Mononuclear cell (primary cell): Measurements from ENCODE around the gene SLC35F3. TPM values are rescaled to one million over a fixed set of nuclear protein-coding genes. Genes with fewer than 3 reads are reported as not detected.

Experiments used
- H3K27me3 ChIP-seq: 2 replicates; pipeline ENCODE4 v1.6.0; 2011; ENCODE audit warnings: low read length, control low read depth; ENCODE audit not compliant: insufficient read depth
- H3K4me1 ChIP-seq: 2 replicates; pipeline ENCODE4 v1.5.1; 2011; ENCODE audit warnings: mild to moderate bottlenecking, low read length, control low read depth; ENCODE audit not compliant: insufficient read depth
- H3K4me3 ChIP-seq: 2 replicates; pipeline ENCODE4 v1.5.1; 2011; ENCODE audit warnings: mild to moderate bottlenecking, low read length, moderate library complexity
- H3K9me3 ChIP-seq: 2 replicates; pipeline ENCODE4 v1.5.1; 2011; ENCODE audit warnings: low read depth, mild to moderate bottlenecking, control low read depth, low read length
- total RNA-seq: library from RNA; depleted of rRNA; stranded (reverse); fragments of >200 nt; gene quantifications from one replicate; pipeline ENCODE4 v1.2.3, GENCODE V29; 2012

SLC35F3 gene
- total RNA-seq, 1 donor, result not detected

DNA sequence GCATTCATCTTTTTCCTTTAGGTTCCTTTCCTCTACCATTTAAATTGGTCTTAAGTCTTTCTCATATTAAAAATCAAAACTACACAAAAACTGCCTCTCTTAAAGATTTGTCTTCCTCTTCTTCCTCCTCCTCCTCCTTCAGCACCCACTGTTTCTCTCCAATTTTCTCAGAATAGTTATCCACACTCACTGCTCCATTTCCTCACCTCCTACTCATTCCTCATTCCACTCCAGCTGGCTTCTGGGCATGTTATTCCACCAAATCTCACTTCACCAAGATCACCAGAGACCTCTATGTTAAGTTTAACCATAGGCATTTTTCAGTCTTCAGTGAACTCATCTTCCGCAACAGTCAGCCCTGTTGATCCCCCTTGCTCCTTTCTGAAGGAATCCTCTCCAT lies 173.7 kb downstream of the SLC35F3 start:
- Histone ChIP-seq H3K9me3 (no peaks in the 10 kb centered on the region), H3K27me3 (no peaks in the 10 kb centered on the region), H3K4me3 (no peak overlapping the region), H3K4me1 (no peaks in the 10 kb centered on the region)

GRCh38 chr1:234079896-234080295 lies 175.4 kb downstream of the SLC35F3 start:
- no peak overlapping the region for H3K4me3 ChIP-seq
- no peaks in the 10 kb centered on the region for H3K4me1 ChIP-seq
- H3K9me3 ChIP-seq, result no peaks in the 10 kb centered on the region
- no peaks in the 10 kb centered on the region for H3K27me3 ChIP-seq

GRCh38 chr1:234083460-234083859 lies 179.0 kb downstream of the SLC35F3 start:
- no peak overlapping the region for H3K4me3 ChIP-seq

DNA sequence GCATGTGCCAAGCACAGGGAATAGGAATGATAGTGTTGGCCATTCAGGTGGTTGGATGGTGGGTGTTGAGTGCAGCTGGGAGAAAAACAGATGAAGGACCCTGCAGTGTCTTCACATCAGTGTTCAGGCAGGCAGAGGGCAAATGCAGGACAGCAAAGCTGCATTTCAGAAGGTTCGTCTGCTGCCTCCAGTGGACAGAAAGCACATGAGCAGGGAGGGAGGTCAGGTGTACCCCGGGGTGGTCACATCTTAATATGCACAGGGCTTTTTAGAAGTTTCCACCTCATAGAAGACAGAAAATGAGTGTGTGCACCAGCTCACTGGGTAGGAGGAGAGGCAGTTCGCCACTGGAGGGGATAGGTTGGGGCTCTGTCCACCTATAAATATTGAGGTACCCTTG lies 184.9 kb downstream of the SLC35F3 start:
- no peak overlapping the region for H3K4me3 ChIP-seq
- no peaks in the 10 kb centered on the region for H3K9me3 ChIP-seq
- H3K27me3 ChIP-seq, result no peaks in the 10 kb centered on the region
- H3K4me1 ChIP-seq, result peaks cover 6% of the 10 kb centered on the region

More at GRCh38 chr1:234083460-234083859, 179.0 kb downstream of the SLC35F3 start:
- no peaks in the 10 kb centered on the region for H3K9me3 ChIP-seq
- no peaks in the 10 kb centered on the region for H3K4me1 ChIP-seq
- H3K27me3 ChIP-seq, result no peaks in the 10 kb centered on the region

GRCh38 chr1:234090212-234091064 lies 186.0 kb downstream of the SLC35F3 start:
- Histone ChIP-seq H3K4me1 (peaks cover 11% of the 10 kb centered on the region), H3K27me3 (no peaks in the 10 kb centered on the region), H3K9me3 (no peaks in the 10 kb centered on the region), H3K4me3 (no peak overlapping the region)

- Histone ChIP-seq H3K27me3 (no peaks in the 10 kb centered on the region), H3K9me3 (no peaks in the 10 kb centered on the region), H3K4me3 (no peak overlapping the region), H3K4me1 (peaks cover 11% of the 10 kb centered on the region)
Observed at GRCh38 chr1:234091065-234091401, 186.6 kb downstream of the SLC35F3 start.

- Histone ChIP-seq H3K4me1 (peaks cover 11% of the 10 kb centered on the region), H3K27me3 (no peaks in the 10 kb centered on the region), H3K9me3 (no peaks in the 10 kb centered on the region), H3K4me3 (no peak overlapping the region)
Observed at GRCh38 chr1:234091876-234092275, 187.4 kb downstream of the SLC35F3 start.

DNA sequence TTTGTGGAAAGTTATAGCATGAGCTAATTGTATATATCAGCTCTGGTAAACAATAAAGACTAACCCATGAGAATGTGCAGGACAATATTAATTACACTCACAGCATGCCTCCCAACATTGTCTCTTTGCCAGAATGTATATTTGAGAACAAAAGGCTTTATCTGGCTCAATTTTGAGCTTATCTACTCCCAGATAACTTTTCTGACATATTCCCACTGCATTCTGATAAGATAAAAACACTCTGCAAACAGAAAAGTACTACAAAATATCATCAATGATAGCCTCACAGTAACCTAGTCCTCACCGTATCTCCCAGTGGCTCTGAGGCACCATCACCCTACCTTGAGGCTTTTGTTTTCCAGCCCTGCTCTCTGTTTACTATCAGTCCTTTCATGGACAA lies 188.6 kb downstream of the SLC35F3 start:
- Histone ChIP-seq H3K9me3 (no peaks in the 10 kb centered on the region), H3K27me3 (no peaks in the 10 kb centered on the region), H3K4me1 (peaks cover 11% of the 10 kb centered on the region), H3K4me3 (no peak overlapping the region)

DNA sequence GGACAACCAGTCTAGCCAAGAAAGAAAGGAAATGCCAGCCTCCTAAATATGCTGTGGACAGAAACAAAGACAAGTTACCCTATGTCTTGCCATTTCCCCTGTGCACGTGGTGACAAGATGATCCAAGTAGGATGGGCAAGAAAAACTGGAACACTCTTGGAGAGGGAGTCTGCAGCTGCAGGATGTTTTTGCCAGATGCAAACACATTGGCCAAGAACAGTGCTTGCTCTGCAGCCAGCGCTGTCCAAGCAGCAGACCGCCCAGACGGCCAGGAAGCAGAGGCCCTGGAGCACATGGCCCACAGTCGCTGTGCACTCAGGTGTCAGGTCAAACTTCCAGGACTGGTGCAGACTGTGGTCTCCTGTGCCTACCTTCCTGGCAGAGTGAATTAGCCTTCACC lies 189.3 kb downstream of the SLC35F3 start:
- H3K4me3 ChIP-seq, result no peak overlapping the region
- no peaks in the 10 kb centered on the region for H3K9me3 ChIP-seq
- H3K27me3 ChIP-seq, result no peaks in the 10 kb centered on the region

DNA sequence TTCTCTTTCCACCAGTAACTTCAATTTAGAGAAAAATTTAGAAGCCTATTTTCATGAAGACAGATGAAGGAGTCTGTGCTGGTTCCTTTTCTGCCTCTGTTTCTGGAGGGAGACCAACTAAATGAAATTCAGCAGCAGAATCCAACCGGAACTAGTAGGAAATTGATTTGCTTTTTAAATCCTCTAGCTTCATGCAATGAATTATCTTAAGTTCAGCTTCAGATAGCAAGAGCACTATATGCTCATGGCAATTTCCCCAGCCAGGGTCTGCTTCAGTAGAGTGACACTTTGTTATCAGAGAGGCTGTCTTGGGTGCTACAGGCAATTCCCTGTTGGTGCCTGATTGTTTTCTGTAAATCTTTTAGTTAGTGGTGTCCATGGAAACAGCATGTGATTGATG lies 189.7 kb downstream of the SLC35F3 start:
- no peaks in the 10 kb centered on the region for H3K9me3 ChIP-seq
- H3K27me3 ChIP-seq, result no peaks in the 10 kb centered on the region
- H3K4me3 ChIP-seq, result no peak overlapping the region
- peaks cover 11% of the 10 kb centered on the region for H3K4me1 ChIP-seq

More for the DNA sequence above, 189.3 kb downstream of the SLC35F3 start:
- peaks cover 11% of the 10 kb centered on the region for H3K4me1 ChIP-seq

- H3K27me3 ChIP-seq, result no peaks in the 10 kb centered on the region
- no peaks in the 10 kb centered on the region for H3K9me3 ChIP-seq
- peaks cover 11% of the 10 kb centered on the region for H3K4me1 ChIP-seq
- H3K4me3 ChIP-seq, result no peak overlapping the region
Observed at GRCh38 chr1:234096161-234096770, 191.8 kb downstream of the SLC35F3 start.

GRCh38 chr1:234102583-234102982 lies 198.1 kb downstream of the SLC35F3 start:
- Histone ChIP-seq H3K27me3 (peaks cover 6% of the 10 kb centered on the region), H3K4me1 (no peaks in the 10 kb centered on the region), H3K4me3 (no peak overlapping the region), H3K9me3 (no peaks in the 10 kb centered on the region)

GRCh38 chr1:234103198-234103597 lies 198.7 kb downstream of the SLC35F3 start:
- Histone ChIP-seq H3K9me3 (no peaks in the 10 kb centered on the region), H3K4me1 (no peaks in the 10 kb centered on the region), H3K27me3 (peaks cover 6% of the 10 kb centered on the region), H3K4me3 (no peak overlapping the region)

DNA sequence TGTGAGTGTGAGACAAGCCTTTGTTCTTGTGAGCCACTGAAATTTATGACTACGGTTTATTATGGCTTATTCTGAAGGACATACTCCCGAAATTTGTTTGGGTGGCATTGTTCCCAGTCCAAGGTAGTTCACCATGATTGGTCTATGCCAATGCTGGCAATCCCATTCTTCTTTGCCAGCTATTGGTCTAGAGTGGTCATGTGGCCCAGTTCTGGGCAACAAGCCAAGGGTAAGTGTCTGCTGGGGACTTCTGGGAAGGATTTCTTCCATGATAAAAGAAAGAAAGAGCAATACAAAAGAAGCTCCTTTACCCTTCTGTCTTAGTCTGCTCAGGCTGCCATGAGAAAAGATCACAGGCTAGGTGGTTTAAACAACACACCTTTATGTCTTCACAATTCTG lies 201.6 kb downstream of the SLC35F3 start:
- H3K27me3 ChIP-seq, result peaks cover 6% of the 10 kb centered on the region
- H3K4me1 ChIP-seq, result no peaks in the 10 kb centered on the region
- H3K4me3 ChIP-seq, result no peak overlapping the region
- no peaks in the 10 kb centered on the region for H3K9me3 ChIP-seq

DNA sequence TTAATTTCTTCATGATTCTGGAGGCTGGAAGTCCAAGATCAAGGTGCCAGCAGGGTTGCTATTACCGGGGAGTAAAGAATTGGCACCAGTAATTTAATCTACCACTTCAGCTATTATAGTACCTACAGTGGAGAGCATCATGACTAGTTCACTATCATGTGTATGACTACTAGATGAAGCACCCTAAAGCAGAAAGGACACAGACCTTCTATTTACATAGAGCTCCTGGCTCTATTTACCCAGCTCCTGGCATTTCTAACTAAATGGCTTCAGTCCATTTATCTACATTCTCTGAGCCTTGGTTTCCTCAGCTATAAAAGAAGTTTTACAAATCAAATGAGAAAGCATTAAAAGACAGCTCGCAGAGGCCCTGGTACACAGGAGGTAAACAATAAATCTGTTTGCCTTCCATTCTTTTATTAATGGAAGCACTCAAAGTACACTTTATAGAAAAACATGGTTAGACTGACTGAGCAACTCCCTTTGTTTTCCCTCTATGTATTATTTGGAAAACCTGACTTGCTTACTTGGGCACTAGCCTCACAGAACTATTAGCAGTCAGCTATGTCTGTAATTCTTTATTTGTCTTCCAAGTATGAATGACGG lies 203.0 kb downstream of the SLC35F3 start:
- Histone ChIP-seq H3K4me3 (no peak overlapping the region), H3K4me1 (no peaks in the 10 kb centered on the region), H3K27me3 (peaks cover under 1% of the 10 kb centered on the region), H3K9me3 (no peaks in the 10 kb centered on the region)
